HepG2 (cell line): ENCODE measurements around the gene PNO1. TPM values are rescaled to one million over a fixed set of nuclear protein-coding genes. Genes with fewer than 3 reads are reported as not detected.

Experiments used
- BHLHE40 ChIP-seq: IDR thresholded peaks from 2 replicates; pipeline ENCODE4 v1.6.1; 2011; ENCODE audit warnings: low read length, improper control_type of control experiment
- BORCS8-MEF2B ChIP-seq: sonication (generic); formaldehyde crosslinking; IDR thresholded peaks from 2 replicates; pipeline ENCODE4 v1.8.0; 2022; ENCODE audit warnings: mild to moderate bottlenecking, missing genetic modification reagents
- BRCA1 ChIP-seq: sonication (generic); formaldehyde crosslinking; IDR thresholded peaks from 2 replicates; pipeline ENCODE4 v1.4.0; 2020; ENCODE audit warnings: missing genetic modification reagents
- FOXK1 ChIP-seq: sonication (generic); formaldehyde crosslinking; IDR thresholded peaks from 2 replicates; pipeline ENCODE4 v1.4.0; 2020; ENCODE audit warnings: low read depth, missing genetic modification reagents, borderline replicate concordance
- KDM2A ChIP-seq: sonication (generic); formaldehyde crosslinking; IDR thresholded peaks from 2 replicates; pipeline ENCODE4 v1.4.0; 2020; ENCODE audit warnings: low read depth, missing genetic modification reagents, borderline replicate concordance
- KDM5B ChIP-seq: sonication (generic); formaldehyde crosslinking; IDR thresholded peaks from 2 replicates; pipeline ENCODE4 v1.4.0; 2020; ENCODE audit warnings: missing genetic modification reagents, mild to moderate bottlenecking, borderline replicate concordance
- MEF2D ChIP-seq: sonication (generic); formaldehyde crosslinking; IDR thresholded peaks from 2 replicates; pipeline ENCODE4 v1.5.1; 2020; ENCODE audit warnings: mild to moderate bottlenecking, missing genetic modification reagents
- NCOA1 ChIP-seq: sonication (generic); formaldehyde crosslinking; IDR thresholded peaks from 2 replicates; pipeline ENCODE4 v1.9.0; 2021; ENCODE audit warnings: missing genetic modification reagents
- NFYC ChIP-seq: IDR thresholded peaks from 2 replicates; pipeline ENCODE4 v1.6.1; 2016; ENCODE audit warnings: missing genetic modification reagents, missing compliant biosample characterization
- SAP130 ChIP-seq: IDR thresholded peaks from 2 replicates; pipeline ENCODE4 v1.6.1; 2016; ENCODE audit warnings: low read depth
- SMC3 ChIP-seq: IDR thresholded peaks from 2 replicates; pipeline ENCODE4 v1.6.1; 2011; ENCODE audit warnings: low read length, improper control_type of control experiment
- SOX5 ChIP-seq: IDR thresholded peaks from 2 replicates; pipeline ENCODE4 v1.6.1; 2016; ENCODE audit warnings: borderline replicate concordance
- SP1 ChIP-seq, 2 experiments: fragments of 450-650 bp in 1 of 2; sonication (generic) in 1 of 2; formaldehyde crosslinking in 1 of 2; IDR thresholded peaks; 2 replicates each; pipeline versions ENCODE4 v1.4.0 to v1.6.1; 2016 to 2020; ENCODE audit warnings: missing genetic modification reagents in 1 of 2
- SRF ChIP-seq: IDR thresholded peaks from 2 replicates; pipeline ENCODE4 v1.6.1; 2011; ENCODE audit warnings: mild to moderate bottlenecking, low read depth, low read length, moderate library complexity
- YY1 ChIP-seq: IDR thresholded peaks from 2 replicates; pipeline ENCODE4 v1.6.1; 2011; ENCODE audit warnings: low read length, low read depth, moderate library complexity, mild to moderate bottlenecking; ENCODE audit not compliant: insufficient read depth, insufficient replicate concordance
- ZNF12 ChIP-seq: sonication (generic); formaldehyde crosslinking; IDR thresholded peaks from 2 replicates; pipeline ENCODE4 v1.5.0; 2020; ENCODE audit warnings: missing genetic modification reagents
- ZNF225 ChIP-seq: sonication (generic); formaldehyde crosslinking; IDR thresholded peaks from 2 replicates; pipeline ENCODE4 v1.4.0; 2020; ENCODE audit warnings: mild to moderate bottlenecking, missing genetic modification reagents
- ZNF251 ChIP-seq: sonication (generic); formaldehyde crosslinking; IDR thresholded peaks from 2 replicates; pipeline ENCODE4 v1.9.0; 2021; ENCODE audit warnings: mild to moderate bottlenecking, missing genetic modification reagents
- ZNF431 ChIP-seq: sonication (generic); formaldehyde crosslinking; IDR thresholded peaks from 2 replicates; pipeline ENCODE4 v1.9.0; 2022; ENCODE audit warnings: missing genetic modification reagents, low read depth, mild to moderate bottlenecking, borderline replicate concordance
- ZNF496 ChIP-seq: sonication (generic); formaldehyde crosslinking; IDR thresholded peaks from 2 replicates; pipeline ENCODE4 v1.8.1; 2023; ENCODE audit warnings: mild to moderate bottlenecking, moderate library complexity, missing genetic modification reagents; ENCODE audit not compliant: insufficient replicate concordance
- polyA plus RNA-seq, 8 experiments: library from polyadenylated mRNA; depleted of rRNA in 3 of 8; stranded (reverse) in 7 of 8; unstranded in 1 of 8; fragments of >200 nt; fragmentation: Illumina TruSeq in 4 of 8; extraction: Trizol in 4 of 8; gene quantifications; 2 replicates each; pipeline versions ENCODE4 v1.2.1 to v1.2.3, GENCODE V29; 2011 to 2016; ENCODE audit warnings: low read depth in 4 of 8, missing spikeins in 1 of 8, mixed read lengths in 1 of 8; ENCODE audit not compliant: insufficient read depth in 1 of 8
- total RNA-seq, 5 experiments: library from RNA; depleted of rRNA; stranded (reverse); fragments of >200 nt; fragmentation: Illumina TruSeq; extraction: Trizol; gene quantifications; 2 replicates each; pipeline ENCODE4 v1.2.3, GENCODE V29; 2016; ENCODE audit warnings: low read depth in 1 of 5
- TF ChIP-seq, protein P1 (sequence below): sonication (generic); formaldehyde crosslinking; IDR thresholded peaks from 2 replicates; pipeline ENCODE4 v1.4.0; 2020; ENCODE audit warnings: missing genetic modification reagents
- TF ChIP-seq, protein P2 (sequence below): IDR thresholded peaks from 2 replicates; pipeline ENCODE4 v1.6.1; 2016; ENCODE audit warnings: missing compliant biosample characterization, missing genetic modification reagents, borderline replicate concordance
- TF ChIP-seq, protein P3 (sequence below): sonication (generic); formaldehyde crosslinking; IDR thresholded peaks from 2 replicates; pipeline ENCODE4 v1.8.1; 2023; ENCODE audit warnings: mild to moderate bottlenecking, missing genetic modification reagents, borderline replicate concordance
- TF ChIP-seq, protein P4 (sequence below): sonication (generic); formaldehyde crosslinking; IDR thresholded peaks from 2 replicates; pipeline ENCODE4 v1.5.1; 2020; ENCODE audit warnings: mild to moderate bottlenecking, moderate library complexity, missing genetic modification reagents
- TF ChIP-seq, protein P5 (sequence below): sonication (generic); formaldehyde crosslinking; IDR thresholded peaks from 2 replicates; pipeline ENCODE4 v1.4.0; 2020; ENCODE audit warnings: missing genetic modification reagents

The PNO1 gene
- total and polyA plus RNA-seq, 2 of the 13 experiments (the other 11 are each of a cell fraction or from before 2014, with no cell fraction given) = 12.8 to 48.5 TPM

DNA sequence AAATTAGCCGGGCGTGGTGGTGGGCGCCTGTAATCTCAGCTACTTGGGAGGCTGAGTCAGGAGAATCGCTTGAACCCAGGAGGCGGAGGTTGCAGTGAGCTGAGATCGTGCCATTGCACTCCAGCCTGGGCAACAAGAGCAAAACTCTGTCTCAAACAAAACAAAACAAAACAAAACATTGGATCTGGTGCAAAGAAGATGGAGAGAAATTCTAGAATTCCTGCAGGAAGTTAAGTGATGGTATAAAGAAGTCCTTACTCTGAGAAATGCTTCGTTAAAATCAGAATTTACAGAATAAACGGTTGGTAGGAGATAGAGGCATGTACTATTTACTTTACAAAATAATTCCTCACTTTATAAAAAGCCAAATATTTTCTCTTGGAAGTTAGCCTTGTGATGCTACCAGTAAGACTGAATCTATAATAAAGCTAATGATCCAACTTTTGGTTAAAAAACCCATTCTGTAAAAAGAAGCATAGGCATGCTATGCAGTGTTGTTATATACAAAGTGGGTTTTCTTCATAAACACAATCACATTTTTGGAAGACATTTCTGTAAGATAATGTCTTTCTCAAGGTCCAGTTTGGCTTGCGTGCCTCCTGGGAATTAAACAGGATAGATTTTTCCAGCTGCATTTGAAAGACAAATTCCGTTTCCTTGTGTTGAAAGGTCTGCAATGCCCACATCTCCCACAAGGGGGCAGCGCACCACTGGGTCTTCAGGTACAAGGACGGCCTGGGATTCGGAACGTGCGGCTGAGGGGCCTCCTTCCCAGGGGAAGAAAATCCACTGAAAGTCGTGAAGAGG lies 35.6 kb upstream of the PNO1 start (continued):
- TF ChIP-seq, protein P1, sequence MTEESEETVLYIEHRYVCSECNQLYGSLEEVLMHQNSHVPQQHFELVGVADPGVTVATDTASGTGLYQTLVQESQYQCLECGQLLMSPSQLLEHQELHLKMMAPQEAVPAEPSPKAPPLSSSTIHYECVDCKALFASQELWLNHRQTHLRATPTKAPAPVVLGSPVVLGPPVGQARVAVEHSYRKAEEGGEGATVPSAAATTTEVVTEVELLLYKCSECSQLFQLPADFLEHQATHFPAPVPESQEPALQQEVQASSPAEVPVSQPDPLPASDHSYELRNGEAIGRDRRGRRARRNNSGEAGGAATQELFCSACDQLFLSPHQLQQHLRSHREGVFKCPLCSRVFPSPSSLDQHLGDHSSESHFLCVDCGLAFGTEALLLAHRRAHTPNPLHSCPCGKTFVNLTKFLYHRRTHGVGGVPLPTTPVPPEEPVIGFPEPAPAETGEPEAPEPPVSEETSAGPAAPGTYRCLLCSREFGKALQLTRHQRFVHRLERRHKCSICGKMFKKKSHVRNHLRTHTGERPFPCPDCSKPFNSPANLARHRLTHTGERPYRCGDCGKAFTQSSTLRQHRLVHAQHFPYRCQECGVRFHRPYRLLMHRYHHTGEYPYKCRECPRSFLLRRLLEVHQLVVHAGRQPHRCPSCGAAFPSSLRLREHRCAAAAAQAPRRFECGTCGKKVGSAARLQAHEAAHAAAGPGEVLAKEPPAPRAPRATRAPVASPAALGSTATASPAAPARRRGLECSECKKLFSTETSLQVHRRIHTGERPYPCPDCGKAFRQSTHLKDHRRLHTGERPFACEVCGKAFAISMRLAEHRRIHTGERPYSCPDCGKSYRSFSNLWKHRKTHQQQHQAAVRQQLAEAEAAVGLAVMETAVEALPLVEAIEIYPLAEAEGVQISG (CRISPR knock-in tag) = no peak
- TF ChIP-seq ZNF12 (CRISPR knock-in tag) (0 out of 2 replicates have a peak, but pooled peaks have one; percentile 31), YY1 (peak; percentile 41), ZNF225 (CRISPR knock-in tag) (no peak), SMC3 (peak; percentile 96), ZNF496 (CRISPR knock-in tag) (no peak), KDM2A (CRISPR knock-in tag) (peak; percentile 77; the same call in 1 of the 2 replicates), FOXK1 (CRISPR knock-in tag) (peak; percentile 22; the same call in 1 of the 2 replicates), SAP130 (peak; percentile 35; the same call in 1 of the 2 replicates), SP1 (IDR thresholded peaks at IDR 0.05) (no peak), SP1 (CRISPR knock-in tag; IDR thresholded peaks at IDR 0.05) (no peak), MEF2D (CRISPR knock-in tag) (no peak), ZNF251 (CRISPR knock-in tag) (no peak), BORCS8-MEF2B (CRISPR knock-in tag) (0 out of 2 replicates have a peak, but pooled peaks have one; percentile 48), NCOA1 (CRISPR knock-in tag) (no peak), BRCA1 (CRISPR knock-in tag) (no peak), KDM5B (CRISPR knock-in tag) (no peak), NFYC (CRISPR knock-in tag) (no peak), SOX5 (CRISPR knock-in tag) (no peak), BHLHE40 (peak; percentile 76), ZNF431 (CRISPR knock-in tag) (no peak), SRF (no peak)
- TF ChIP-seq, protein P2, sequence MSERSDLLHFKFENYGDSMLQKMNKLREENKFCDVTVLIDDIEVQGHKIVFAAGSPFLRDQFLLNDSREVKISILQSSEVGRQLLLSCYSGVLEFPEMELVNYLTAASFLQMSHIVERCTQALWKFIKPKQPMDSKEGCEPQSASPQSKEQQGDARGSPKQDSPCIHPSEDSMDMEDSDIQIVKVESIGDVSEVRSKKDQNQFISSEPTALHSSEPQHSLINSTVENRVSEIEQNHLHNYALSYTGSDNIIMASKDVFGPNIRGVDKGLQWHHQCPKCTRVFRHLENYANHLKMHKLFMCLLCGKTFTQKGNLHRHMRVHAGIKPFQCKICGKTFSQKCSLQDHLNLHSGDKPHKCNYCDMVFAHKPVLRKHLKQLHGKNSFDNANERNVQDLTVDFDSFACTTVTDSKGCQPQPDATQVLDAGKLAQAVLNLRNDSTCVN (CRISPR knock-in tag) = no peak
- TF ChIP-seq, protein P3, sequence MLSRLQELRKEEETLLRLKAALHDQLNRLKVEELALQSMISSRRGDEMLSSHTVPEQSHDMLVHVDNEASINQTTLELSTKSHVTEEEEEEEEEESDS (CRISPR knock-in tag) = no peak
- TF ChIP-seq, protein P4, sequence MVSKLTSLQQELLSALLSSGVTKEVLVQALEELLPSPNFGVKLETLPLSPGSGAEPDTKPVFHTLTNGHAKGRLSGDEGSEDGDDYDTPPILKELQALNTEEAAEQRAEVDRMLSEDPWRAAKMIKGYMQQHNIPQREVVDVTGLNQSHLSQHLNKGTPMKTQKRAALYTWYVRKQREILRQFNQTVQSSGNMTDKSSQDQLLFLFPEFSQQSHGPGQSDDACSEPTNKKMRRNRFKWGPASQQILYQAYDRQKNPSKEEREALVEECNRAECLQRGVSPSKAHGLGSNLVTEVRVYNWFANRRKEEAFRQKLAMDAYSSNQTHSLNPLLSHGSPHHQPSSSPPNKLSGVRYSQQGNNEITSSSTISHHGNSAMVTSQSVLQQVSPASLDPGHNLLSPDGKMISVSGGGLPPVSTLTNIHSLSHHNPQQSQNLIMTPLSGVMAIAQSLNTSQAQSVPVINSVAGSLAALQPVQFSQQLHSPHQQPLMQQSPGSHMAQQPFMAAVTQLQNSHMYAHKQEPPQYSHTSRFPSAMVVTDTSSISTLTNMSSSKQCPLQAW (CRISPR knock-in tag) = peak; percentile 63; the same call in 1 of the 2 replicates
- TF ChIP-seq, protein P5, sequence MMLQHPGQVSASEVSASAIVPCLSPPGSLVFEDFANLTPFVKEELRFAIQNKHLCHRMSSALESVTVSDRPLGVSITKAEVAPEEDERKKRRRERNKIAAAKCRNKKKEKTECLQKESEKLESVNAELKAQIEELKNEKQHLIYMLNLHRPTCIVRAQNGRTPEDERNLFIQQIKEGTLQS (CRISPR knock-in tag) = no peak
